ENCODE measurements around the gene KPTN. TPM values are rescaled to one million over a fixed set of nuclear protein-coding genes. Genes with fewer than 3 reads are reported as not detected.

KPTN gene
- total and polyA plus RNA-seq, 2 donors (not counting 1 experiment from before 2014, with no cell fraction given) = 5.3 to 6.9 TPM

DNA sequence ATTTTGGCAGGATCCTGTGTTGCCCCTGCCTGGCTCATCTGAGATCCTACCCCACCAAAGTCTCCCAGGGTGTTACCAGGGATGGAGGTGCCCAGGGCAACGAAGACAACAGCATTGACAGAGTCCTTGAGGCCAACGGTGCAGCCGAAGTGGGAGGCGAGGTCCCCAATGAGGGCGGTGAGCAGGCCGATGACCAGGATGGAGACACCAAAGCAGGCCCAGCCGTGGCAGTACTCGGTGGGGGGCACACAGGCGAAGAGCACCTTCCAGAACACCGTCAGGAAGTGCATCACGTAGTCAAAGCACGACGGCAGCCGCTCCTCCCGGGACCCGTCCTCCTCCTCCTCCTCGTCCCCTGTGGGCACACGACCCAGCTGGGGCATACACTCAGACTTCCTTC, 51.9 kb downstream of the KPTN start:
- Histone ChIP-seq H3K27me3 (ENCODE audit: control insufficient read depth, insufficient read depth, low read length) (peaks cover 2% of the 10 kb centered on the region), H3K36me3 (ENCODE audit: control insufficient read depth, insufficient read depth, low read length) (no peaks in the 10 kb centered on the region), H3K4me3 (replicated peaks in 1 of 4; ENCODE audit: control extremely low read depth in 1 of 4, insufficient read depth in 1 of 4, low read depth in 3 of 4, low read length in 4 of 4) (no peak overlapping the region), H3K27ac (ENCODE audit: insufficient read depth, low read length) (no peak overlapping the region), H3K4me2 (ENCODE audit: extremely low read depth, insufficient read depth, low read length) (no peak overlapping the region), H3K9me3 (ENCODE audit: control insufficient read depth, insufficient read depth, low read depth, low read length) (no peaks in the 10 kb centered on the region), H3K4me1 (ENCODE audit: control insufficient read depth, extremely low read depth, insufficient read depth, low read length) (peaks cover 14% of the 10 kb centered on the region), H3K79me2 (ENCODE audit: control insufficient read depth, insufficient read depth, low read length) (no peaks in the 10 kb centered on the region), H3K9ac (ENCODE audit: insufficient read depth, low read length) (no peak overlapping the region), H4K20me1 (ENCODE audit: control insufficient read depth, extremely low read depth, insufficient read depth, low read length) (no peaks in the 10 kb centered on the region), H2AFZ (ENCODE audit: low read length) (no peak overlapping the region)
- DNase-seq (ENCODE audit: low read depth in 2 of 2) = no peak
- TF ChIP-seq, protein P1, sequence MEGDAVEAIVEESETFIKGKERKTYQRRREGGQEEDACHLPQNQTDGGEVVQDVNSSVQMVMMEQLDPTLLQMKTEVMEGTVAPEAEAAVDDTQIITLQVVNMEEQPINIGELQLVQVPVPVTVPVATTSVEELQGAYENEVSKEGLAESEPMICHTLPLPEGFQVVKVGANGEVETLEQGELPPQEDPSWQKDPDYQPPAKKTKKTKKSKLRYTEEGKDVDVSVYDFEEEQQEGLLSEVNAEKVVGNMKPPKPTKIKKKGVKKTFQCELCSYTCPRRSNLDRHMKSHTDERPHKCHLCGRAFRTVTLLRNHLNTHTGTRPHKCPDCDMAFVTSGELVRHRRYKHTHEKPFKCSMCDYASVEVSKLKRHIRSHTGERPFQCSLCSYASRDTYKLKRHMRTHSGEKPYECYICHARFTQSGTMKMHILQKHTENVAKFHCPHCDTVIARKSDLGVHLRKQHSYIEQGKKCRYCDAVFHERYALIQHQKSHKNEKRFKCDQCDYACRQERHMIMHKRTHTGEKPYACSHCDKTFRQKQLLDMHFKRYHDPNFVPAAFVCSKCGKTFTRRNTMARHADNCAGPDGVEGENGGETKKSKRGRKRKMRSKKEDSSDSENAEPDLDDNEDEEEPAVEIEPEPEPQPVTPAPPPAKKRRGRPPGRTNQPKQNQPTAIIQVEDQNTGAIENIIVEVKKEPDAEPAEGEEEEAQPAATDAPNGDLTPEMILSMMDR (conservative IDR thresholded peaks at IDR 0.05 in 1 of 2, IDR thresholded peaks at IDR 0.05 in 1 of 2; ENCODE audit: low read depth in 1 of 2, low read length in 2 of 2) = no peak
- TF ChIP-seq EZH2 (IDR thresholded peaks at IDR 0.05; ENCODE audit: low read length, missing control alignments) = no peak

DNA sequence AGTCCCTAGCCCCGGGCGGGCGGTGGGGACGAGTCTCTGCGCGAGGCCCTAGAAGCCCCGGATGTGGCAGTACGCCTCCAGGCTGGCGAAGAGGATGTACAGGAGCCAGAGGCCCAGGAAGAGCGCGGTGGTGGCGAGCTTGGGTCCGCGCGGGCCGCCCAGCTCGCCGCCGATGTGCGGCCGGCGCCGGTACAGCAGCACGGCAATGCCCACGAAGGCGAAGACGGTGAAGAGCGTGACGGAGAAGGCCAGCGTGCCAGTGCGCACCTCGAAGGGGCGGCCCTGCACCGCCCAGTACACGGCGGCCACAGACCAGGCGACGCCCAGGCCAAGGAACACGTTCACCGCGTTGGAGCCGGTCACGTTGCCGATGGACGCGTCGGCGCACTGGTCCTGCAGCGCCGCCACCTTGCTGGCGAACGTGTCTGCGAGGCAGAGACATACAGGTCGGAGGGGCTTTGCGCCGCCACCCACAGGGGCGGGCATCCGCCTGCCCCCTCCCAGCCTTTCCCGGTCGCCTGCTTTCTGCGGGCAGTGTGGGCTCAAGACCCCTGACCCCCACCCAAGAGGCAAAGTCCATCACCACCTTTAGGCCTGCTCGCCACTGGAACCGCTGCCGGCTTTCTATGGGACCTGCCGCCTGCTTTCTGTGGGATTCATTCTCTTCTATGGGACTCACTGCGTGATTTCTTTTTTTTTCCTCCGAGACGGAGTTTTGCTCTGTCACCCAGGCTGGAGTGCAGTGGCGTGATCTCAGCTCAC, 53.8 kb downstream of the KPTN start:
- Histone ChIP-seq H3K4me3 (replicated peaks in 1 of 4; ENCODE audit: control extremely low read depth in 1 of 4, insufficient read depth in 1 of 4, low read depth in 3 of 4, low read length in 4 of 4) (peak overlapping the region in 1 of 4 experiments; percentile 14), H3K9me3 (ENCODE audit: control insufficient read depth, insufficient read depth, low read depth, low read length) (no peaks in the 10 kb centered on the region), H2AFZ (ENCODE audit: low read length) (peak overlapping the region; percentile 52), H3K27ac (ENCODE audit: insufficient read depth, low read length) (no peak overlapping the region), H3K9ac (ENCODE audit: insufficient read depth, low read length) (no peak overlapping the region), H3K79me2 (ENCODE audit: control insufficient read depth, insufficient read depth, low read length) (no peaks in the 10 kb centered on the region), H3K36me3 (ENCODE audit: control insufficient read depth, insufficient read depth, low read length) (no peaks in the 10 kb centered on the region), H4K20me1 (ENCODE audit: control insufficient read depth, extremely low read depth, insufficient read depth, low read length) (no peaks in the 10 kb centered on the region), H3K4me2 (ENCODE audit: extremely low read depth, insufficient read depth, low read length) (peak overlapping the region; percentile 64), H3K4me1 (ENCODE audit: control insufficient read depth, extremely low read depth, insufficient read depth, low read length) (peaks cover 14% of the 10 kb centered on the region), H3K27me3 (ENCODE audit: control insufficient read depth, insufficient read depth, low read length) (no peaks in the 10 kb centered on the region)
- peak; percentile 36 to 60 for DNase-seq (ENCODE audit: low read depth in 2 of 2)
- no peak for TF ChIP-seq EZH2 (IDR thresholded peaks at IDR 0.05; ENCODE audit: low read length, missing control alignments)
- TF ChIP-seq, protein P1 (conservative IDR thresholded peaks at IDR 0.05 in 1 of 2, IDR thresholded peaks at IDR 0.05 in 1 of 2; ENCODE audit: low read depth in 1 of 2, low read length in 2 of 2) = peak in 1 of 2 donors; percentile 26

DNA sequence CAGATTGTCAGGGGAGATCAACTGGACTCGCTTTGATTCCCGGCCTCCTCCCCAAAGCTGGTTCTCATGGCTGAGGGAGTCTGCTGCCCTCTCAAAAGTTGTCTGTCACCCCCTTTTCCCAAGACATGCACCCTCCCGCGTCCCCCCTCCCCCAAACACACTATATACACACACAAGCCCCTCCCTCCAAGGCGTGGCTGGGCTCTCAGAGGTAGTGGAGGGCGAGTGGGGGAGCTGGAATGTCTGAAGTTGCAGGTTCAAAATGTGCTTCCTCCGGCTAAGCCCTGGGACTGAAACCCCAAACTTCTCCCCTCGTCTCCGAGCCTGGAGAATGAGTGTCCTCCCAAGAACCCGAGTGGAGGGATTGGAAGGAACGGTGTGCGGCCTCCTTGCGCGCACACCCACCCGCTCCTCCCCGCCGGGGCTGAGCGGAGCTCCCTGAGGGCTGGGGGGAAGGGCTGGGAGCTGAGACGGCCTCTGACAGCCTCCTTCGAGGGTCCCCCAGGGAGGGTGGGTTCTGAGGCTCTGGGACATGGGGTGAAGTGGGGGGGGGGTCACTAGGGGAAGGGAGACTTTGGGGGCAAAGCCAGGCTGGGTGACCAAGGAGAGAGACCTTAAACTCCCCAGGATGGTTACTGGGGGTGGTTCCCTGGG, 54.8 kb downstream of the KPTN start:
- Histone ChIP-seq H2AFZ (ENCODE audit: low read length) (no peak overlapping the region), H3K79me2 (ENCODE audit: control insufficient read depth, insufficient read depth, low read length) (no peaks in the 10 kb centered on the region), H3K36me3 (ENCODE audit: control insufficient read depth, insufficient read depth, low read length) (no peaks in the 10 kb centered on the region), H3K4me3 (replicated peaks in 1 of 4; ENCODE audit: control extremely low read depth in 1 of 4, insufficient read depth in 1 of 4, low read depth in 3 of 4, low read length in 4 of 4) (no peak overlapping the region), H3K9ac (ENCODE audit: insufficient read depth, low read length) (no peak overlapping the region), H4K20me1 (ENCODE audit: control insufficient read depth, extremely low read depth, insufficient read depth, low read length) (no peaks in the 10 kb centered on the region), H3K9me3 (ENCODE audit: control insufficient read depth, insufficient read depth, low read depth, low read length) (no peaks in the 10 kb centered on the region), H3K27me3 (ENCODE audit: control insufficient read depth, insufficient read depth, low read length) (no peaks in the 10 kb centered on the region), H3K4me1 (ENCODE audit: control insufficient read depth, extremely low read depth, insufficient read depth, low read length) (peaks cover 14% of the 10 kb centered on the region), H3K4me2 (ENCODE audit: extremely low read depth, insufficient read depth, low read length) (no peak overlapping the region), H3K27ac (ENCODE audit: insufficient read depth, low read length) (no peak overlapping the region)
- TF ChIP-seq EZH2 (IDR thresholded peaks at IDR 0.05; ENCODE audit: low read length, missing control alignments) = no peak
- TF ChIP-seq, protein P1 (conservative IDR thresholded peaks at IDR 0.05 in 1 of 2, IDR thresholded peaks at IDR 0.05 in 1 of 2; ENCODE audit: low read depth in 1 of 2, low read length in 2 of 2) = no peak
- no peak for DNase-seq (ENCODE audit: low read depth in 2 of 2)

All from fibroblast of lung (primary cell).